GM12891 (cell line): ENCODE measurements around the gene SASH1.

Experiments used
- DNase-seq: peaks from one replicate; pipeline ENCODE4 v3.0.0; 2011; ENCODE audit warnings: low spot score; ENCODE audit not compliant: insufficient read length
- FAIRE-seq: peaks from 2 replicates; lab custom pipeline; 2011; peaks lifted over from hg19 to GRCh38; lab: Jason Lieb, UNC
- PAX5 ChIP-seq: IDR thresholded peaks from 2 replicates; pipeline ENCODE4 v1.6.1; 2011; ENCODE audit warnings: low read length, moderate library complexity, mild to moderate bottlenecking; ENCODE audit not compliant: insufficient read depth, severe bottlenecking
- POLR2A ChIP-seq: IDR thresholded peaks from 2 replicates; pipeline ENCODE4 v1.6.1; 2011; ENCODE audit warnings: low read depth, low read length, control low read depth
- POLR2AphosphoS5 ChIP-seq: IDR thresholded peaks from 2 replicates; pipeline ENCODE4 v1.6.1; 2011; ENCODE audit warnings: low read depth, low read length, control low read depth
- POU2F2 ChIP-seq: IDR thresholded peaks from 2 replicates; pipeline ENCODE4 v1.6.1; 2011; ENCODE audit warnings: low read depth, mild to moderate bottlenecking, control low read depth, low read length, moderate library complexity
- SPI1 ChIP-seq: IDR thresholded peaks from 2 replicates; pipeline ENCODE4 v1.6.1; 2011; ENCODE audit warnings: low read depth, low read length, control low read depth
- TAF1 ChIP-seq: IDR thresholded peaks from 2 replicates; pipeline ENCODE4 v1.6.1; 2011; ENCODE audit warnings: low read depth, low read length, control low read depth

Gene SASH1

DNA sequence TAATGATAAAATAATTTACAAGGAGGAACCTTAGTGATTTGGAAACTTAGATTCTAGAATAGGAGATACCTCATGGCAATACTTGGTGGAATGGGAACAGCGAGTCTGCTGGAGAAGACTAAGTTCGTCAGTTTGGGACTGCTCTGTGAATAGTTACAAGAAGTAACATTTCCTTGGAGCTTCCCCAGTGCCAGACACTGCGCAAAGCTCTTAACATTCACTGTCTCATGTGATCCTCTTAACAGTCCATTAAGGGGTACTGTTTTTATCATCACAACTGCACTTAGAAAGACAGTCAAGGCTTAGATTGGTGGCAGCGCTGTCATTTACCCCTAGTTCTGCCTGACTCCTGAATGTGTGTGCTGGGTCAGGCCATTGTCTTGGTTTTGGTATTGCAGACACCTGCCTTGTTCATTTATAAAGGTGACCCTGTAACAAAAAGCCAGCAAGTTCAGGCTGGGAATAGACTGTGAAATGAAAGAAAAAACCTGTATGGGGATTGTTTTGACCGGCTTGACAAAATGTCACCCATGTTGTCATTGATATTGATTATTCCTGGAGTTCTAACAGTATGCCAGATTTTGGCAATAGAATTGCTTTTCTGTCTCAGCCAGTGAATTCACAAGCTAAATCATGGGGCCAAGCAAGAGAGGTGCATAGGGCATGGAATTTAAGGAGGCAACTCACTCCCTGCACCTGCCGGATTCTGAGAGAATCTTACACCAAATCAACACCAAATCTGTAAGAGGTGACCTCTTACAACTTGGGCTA, 118.4 kb downstream of the SASH1 start:
- DNase-seq (no peak), FAIRE-seq (no peak)
- TF ChIP-seq POLR2AphosphoS5 (no peak), POLR2A (no peak), SPI1 (no peak), POU2F2 (no peak), PAX5 (no peak), TAF1 (no peak)

DNA sequence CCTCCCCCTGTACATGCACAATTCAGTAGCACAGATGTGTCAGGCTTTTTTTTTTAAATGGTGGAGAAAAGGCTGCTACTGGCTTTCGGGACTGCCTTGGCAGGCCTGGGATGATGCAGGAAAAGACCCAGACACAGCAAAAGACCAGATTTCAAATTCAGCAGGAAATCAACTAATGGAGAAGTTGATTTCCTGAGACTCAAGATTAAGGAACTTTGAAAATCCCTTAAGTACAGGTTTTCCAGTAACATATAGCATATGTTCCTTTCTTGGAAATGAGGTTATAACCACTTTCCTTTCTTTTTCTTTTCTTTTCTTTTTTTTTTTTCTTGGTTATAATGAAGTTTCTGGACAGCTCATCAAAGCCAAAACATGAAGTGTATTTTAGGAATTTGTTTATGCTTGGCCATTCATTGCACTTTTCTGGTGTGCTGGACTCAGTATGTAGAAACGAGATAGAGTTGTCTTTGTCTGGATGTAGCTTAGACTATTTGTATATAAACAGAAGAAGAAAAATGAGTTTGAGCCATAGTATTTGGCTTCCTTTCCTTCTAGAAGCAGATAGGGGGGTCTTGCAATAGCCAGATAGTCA, 119.4 kb downstream of the SASH1 start:
- DNase-seq, result no peak
- no peak for TF ChIP-seq POU2F2
- TF ChIP-seq POLR2AphosphoS5, result no peak
- no peak for TF ChIP-seq POLR2A
- TF ChIP-seq PAX5, result no peak
- no peak for TF ChIP-seq TAF1
- no peak for TF ChIP-seq SPI1

DNA sequence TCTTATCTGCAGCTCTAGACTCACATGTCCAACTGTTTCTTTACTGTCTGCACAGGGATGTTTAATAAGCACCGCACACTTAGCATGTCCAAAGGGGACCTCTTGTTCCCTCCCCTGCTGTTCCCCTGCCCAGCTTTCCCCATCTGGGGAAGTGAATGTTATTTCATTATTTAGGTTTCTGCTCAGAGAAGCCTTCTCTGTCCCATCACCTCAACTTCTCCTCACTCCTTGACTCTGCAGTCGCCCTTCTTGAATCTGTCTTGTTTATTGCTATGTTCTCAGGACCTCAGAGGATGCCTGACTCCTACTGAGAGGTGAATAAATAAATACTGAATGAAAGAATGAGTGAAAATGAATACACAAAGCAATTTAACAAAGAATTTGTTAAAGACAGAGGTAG, 121.0 kb downstream of the SASH1 start:
- TF ChIP-seq PAX5 (no peak), POLR2AphosphoS5 (no peak), POU2F2 (no peak), SPI1 (no peak), POLR2A (no peak), TAF1 (no peak)
- FAIRE-seq, result no peak
- DNase-seq, result no peak

More for the DNA sequence above, 119.4 kb downstream of the SASH1 start:
- FAIRE-seq, result no peak

DNA sequence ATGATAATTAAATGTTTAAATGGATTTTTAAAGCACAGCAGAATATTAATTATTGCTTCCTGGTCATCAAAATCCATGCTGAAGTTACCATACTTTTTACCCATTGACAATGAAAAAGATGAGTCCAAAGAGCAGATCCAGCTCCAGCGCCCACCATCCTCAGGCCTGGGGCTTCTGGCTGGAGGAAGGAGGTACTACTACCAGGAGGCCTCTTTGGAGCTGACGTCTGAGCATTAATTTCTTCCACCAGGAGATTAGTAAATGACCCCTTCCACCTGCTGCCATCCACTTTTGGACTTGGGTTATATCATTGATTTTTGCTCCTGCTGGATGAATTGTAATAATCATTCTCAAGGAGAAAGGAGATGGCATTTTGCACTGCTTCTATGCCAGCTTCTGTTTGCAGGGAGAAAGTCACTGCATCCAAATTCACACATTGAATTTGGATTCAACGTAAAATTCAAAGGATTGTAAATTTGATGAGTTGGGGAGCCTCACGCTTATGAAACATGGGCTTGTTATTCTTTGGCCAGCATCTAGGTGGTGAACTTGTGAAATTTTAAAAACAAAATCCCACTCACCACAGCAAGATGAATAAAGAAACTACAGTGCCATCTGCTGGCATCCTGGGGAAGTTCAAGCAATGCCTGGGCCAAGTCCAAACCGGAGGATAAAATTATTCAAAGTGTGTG, 121.8 kb downstream of the SASH1 start:
- DNase-seq (peak; percentile 19), FAIRE-seq (peak; percentile 85)
- no peak for TF ChIP-seq SPI1
- TF ChIP-seq POLR2A, result no peak
- no peak for TF ChIP-seq TAF1
- TF ChIP-seq POLR2AphosphoS5, result no peak
- TF ChIP-seq POU2F2, result no peak
- no peak for TF ChIP-seq PAX5

DNA sequence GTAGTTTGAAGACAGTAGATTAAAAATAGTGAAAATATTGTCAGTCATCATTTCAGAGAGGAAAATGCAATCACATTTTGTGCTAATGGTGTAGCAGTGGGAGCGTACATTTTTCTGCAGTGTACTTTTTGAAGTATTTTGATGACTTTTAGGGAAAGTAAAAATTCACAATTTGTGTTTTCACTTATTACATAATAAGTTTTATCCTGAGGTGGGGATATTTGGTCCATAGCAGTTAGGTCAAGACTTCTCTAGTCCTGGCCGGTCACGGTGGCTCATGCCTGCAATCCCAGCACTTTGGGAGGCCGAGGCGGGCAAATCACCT, 122.3 kb downstream of the SASH1 start:
- TF ChIP-seq POU2F2 (no peak), TAF1 (no peak), PAX5 (no peak), POLR2AphosphoS5 (no peak), POLR2A (no peak), SPI1 (no peak)
- DNase-seq, result no peak
- FAIRE-seq, result no peak

DNA sequence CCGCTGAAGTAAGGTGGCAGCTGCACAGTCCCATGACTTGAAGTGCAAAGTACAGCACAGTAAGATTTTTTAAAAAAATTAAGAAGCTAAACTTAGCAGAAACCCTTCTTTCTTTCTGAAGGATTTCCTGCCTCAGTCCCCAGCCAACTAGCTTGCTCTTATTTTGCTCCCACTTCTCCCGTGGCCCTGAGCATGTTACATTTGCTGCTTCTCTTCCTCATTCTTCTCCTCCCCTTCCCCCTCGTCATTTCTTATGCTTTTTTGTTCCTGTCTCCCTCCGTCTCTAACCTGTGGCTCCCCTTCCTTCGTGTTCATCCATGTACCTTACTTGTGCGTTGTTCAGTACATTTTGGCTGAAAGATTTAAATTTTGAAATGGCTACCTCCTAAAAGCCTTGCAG, 123.0 kb downstream of the SASH1 start:
- FAIRE-seq, result no peak
- no peak for DNase-seq
- TF ChIP-seq SPI1 (no peak), PAX5 (no peak), POLR2A (no peak), POU2F2 (no peak), TAF1 (no peak), POLR2AphosphoS5 (no peak)

DNA sequence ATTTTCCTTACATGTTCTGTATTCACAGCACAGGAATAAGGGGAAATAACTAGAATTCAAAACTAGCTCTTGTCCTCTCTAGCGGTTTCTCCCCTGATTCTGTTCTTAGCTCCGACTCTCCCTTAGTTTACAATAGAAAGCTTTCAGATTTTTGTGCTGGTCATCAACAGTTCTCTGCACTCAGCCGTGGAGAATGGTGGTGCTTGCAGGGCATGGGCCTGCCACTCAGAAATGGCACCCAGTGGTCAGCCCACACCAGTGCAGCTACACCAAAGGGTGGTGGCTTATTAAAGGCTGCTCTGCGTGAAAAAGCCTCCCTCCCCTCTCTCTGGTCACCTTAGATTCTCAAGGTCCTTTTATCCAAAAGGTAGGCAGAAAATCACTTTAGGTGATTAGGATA, 123.5 kb downstream of the SASH1 start:
- TF ChIP-seq TAF1 (no peak), POLR2A (no peak), POU2F2 (no peak), PAX5 (no peak), SPI1 (no peak)
- DNase-seq (no peak), FAIRE-seq (no peak)

DNA sequence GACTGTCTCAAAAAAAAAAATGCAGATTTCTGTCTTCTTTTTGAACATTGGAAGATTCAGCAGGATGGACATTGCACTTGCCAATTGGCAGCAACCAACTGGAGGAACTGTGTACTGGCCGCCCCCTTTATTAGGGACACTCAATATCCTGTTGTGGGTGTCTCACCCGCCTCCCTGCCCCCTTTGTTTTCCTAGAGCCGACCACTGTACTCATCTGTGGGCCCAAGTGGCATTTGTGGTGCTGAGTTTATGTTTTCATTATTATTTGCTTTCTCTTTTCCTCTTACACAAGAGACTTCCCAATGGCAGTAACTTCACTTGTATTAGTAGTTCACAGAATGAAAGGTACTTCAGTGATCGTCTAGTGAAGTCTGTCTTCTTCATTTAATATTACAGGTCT, 125.3 kb downstream of the SASH1 start:
- no peak for FAIRE-seq
- DNase-seq, result no peak
- TF ChIP-seq POLR2AphosphoS5 (no peak), POU2F2 (no peak), SPI1 (no peak), POLR2A (no peak), PAX5 (no peak), TAF1 (no peak)

DNA sequence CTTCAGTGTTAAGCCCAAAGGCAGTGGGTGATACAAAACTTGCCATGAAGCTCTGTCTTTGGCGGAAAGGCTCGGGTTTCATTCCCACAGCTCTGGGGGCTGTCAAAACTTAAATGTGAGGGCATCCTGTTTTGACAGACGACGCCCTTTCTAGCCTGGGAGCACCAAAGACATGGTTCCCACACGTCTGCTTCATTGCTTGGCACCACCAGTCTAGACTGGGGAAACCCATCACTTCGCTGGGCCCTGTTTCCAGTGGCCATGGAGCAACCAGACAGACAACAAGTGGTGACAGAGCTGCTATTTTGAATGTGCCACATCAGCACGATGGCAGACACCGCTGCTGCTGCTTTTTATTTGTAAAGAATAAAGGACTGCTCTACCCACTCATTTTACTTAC, 127.5 kb downstream of the SASH1 start:
- TF ChIP-seq PAX5, result no peak
- no peak for TF ChIP-seq POLR2AphosphoS5
- TF ChIP-seq POU2F2, result no peak
- TF ChIP-seq POLR2A, result no peak
- TF ChIP-seq TAF1, result no peak
- no peak for TF ChIP-seq SPI1
- no peak for DNase-seq
- no peak for FAIRE-seq
